PC-3 (cell line): ENCODE measurements around the gene B3GALT2. TPM values are rescaled to one million over a fixed set of nuclear protein-coding genes. Genes with fewer than 3 reads are reported as not detected.

Source experiments
- ATAC-seq: fragments of 200-7000 bp; cut with Tn5 transposase; 2 replicates; pipeline ENCODE4 v1.9.1; 2020; ENCODE audit warnings: mild to moderate bottlenecking, moderate library complexity
- BruUV-seq: library from RNA; stranded (reverse); fragments of 400-500 nt; replicated peaks from 2 replicates; lab custom pipeline; 2021; lab: Mats Ljungman, UMichigan
- CTCF ChIA-PET: fragments of 300-600 bp; sonication (Branson Sonifier 250); formaldehyde crosslinking; loops from one replicate; lab custom pipeline; 2022; ENCODE audit warnings: antibody characterized with exemption; lab: Charles Lee
- POLR2A ChIA-PET: fragments of 300-600 bp; sonication (Branson Sonifier 250); formaldehyde crosslinking; loops from one replicate; lab custom pipeline; 2022; ENCODE audit warnings: antibody characterized with exemption; ENCODE audit not compliant: unreplicated experiment; lab: Charles Lee
- DNase-seq: peaks from one replicate; pipeline ENCODE4 v3.0.0-alpha.2; 2015
- H2AFZ ChIP-seq: fragments of 300-600 bp; sonication (generic); 2 replicates; pipeline ENCODE4 v1.6.0; 2016; ENCODE audit warnings: antibody characterized with exemption, low read length
- H3F3A ChIP-seq: fragments of 300-600 bp; sonication (generic); one replicate; pipeline ENCODE4 v1.6.0; 2017; ENCODE audit warnings: antibody characterized with exemption, low read length, control low read depth, mild to moderate bottlenecking; ENCODE audit not compliant: unreplicated experiment
- H3K27ac ChIP-seq: fragments of 300-600 bp; sonication (generic); 2 replicates; pipeline ENCODE4 v1.5.1; 2016; ENCODE audit warnings: mild to moderate bottlenecking, low read length
- H3K27me3 ChIP-seq: fragments of 300-600 bp; sonication (generic); 2 replicates; pipeline ENCODE4 v1.6.1; 2016; ENCODE audit warnings: low read length, mixed read lengths
- H3K36me3 ChIP-seq: fragments of 300-600 bp; sonication (generic); 2 replicates; pipeline ENCODE4 v1.6.1; 2016; ENCODE audit warnings: low read depth, mixed run types, low read length, mixed read lengths
- H3K4me1 ChIP-seq: fragments of 300-600 bp; sonication (generic); 2 replicates; pipeline ENCODE4 v1.5.1; 2016; ENCODE audit warnings: low read length; ENCODE audit not compliant: insufficient read depth
- H3K4me2 ChIP-seq: fragments of 300-600 bp; sonication (generic); 2 replicates; pipeline ENCODE4 v1.6.0; 2016; ENCODE audit warnings: low read length
- H3K4me3 ChIP-seq: fragments of 300-600 bp; sonication (generic); 2 replicates; pipeline ENCODE4 v1.5.1; 2016; ENCODE audit warnings: mild to moderate bottlenecking, low read length, mixed read lengths
- H3K79me2 ChIP-seq: fragments of 300-600 bp; sonication (generic); 2 replicates; pipeline ENCODE4 v1.6.1; 2017; ENCODE audit warnings: low read length, mixed read lengths
- H3K9ac ChIP-seq: fragments of 300-600 bp; sonication (generic); 2 replicates; pipeline ENCODE4 v1.6.0; 2016; ENCODE audit warnings: mild to moderate bottlenecking, low read length
- H3K9me2 ChIP-seq: fragments of 300-600 bp; sonication (generic); replicated peaks from 2 replicates; pipeline ENCODE4 v1.6.1; 2016; ENCODE audit warnings: mixed run types, low read length, mixed read lengths
- H3K9me3 ChIP-seq: fragments of 300-600 bp; sonication (generic); 2 replicates; pipeline ENCODE4 v1.6.1; 2016; ENCODE audit warnings: low read length, mixed read lengths
- H4K20me1 ChIP-seq: fragments of 300-600 bp; sonication (generic); 2 replicates; pipeline ENCODE4 v1.6.1; 2016; ENCODE audit warnings: low read length, mixed read lengths
- CTCF ChIP-seq: fragments of 300-600 bp; sonication (generic); conservative IDR thresholded peaks from 2 replicates; pipeline ENCODE4 v1.5.1; 2017; ENCODE audit warnings: antibody characterized with exemption, low read depth, mild to moderate bottlenecking, low read length
- EZH2 ChIP-seq: fragments of 300-600 bp; sonication (generic); IDR thresholded peaks from one replicate; pipeline ENCODE4 v1.6.1; 2017; ENCODE audit warnings: antibody characterized with exemption, mild to moderate bottlenecking, low read length; ENCODE audit not compliant: unreplicated experiment
- EZH2phosphoT487 ChIP-seq: fragments of 300-600 bp; sonication (generic); IDR thresholded peaks from 2 replicates; pipeline ENCODE4 v1.6.1; 2018; ENCODE audit warnings: mild to moderate bottlenecking, antibody characterized with exemption, low read length, borderline replicate concordance
- intact Hi-C: fragments of 100-400 bp; cut with micrococcal nuclease; formaldehyde crosslinking; loops from 2 replicates; pipeline ENCODE4 v1.9.0; 2023
- total RNA-seq: library from RNA; depleted of rRNA; stranded (reverse); fragments of >200 nt; gene quantifications from 2 replicates; pipeline ENCODE4 v1.2.3, GENCODE V29; 2014

Gene B3GALT2
- total RNA-seq, 1 experiment from 2014 or later, result not detected

- POLR2A ChIA-PET, result no interaction called here
- intact Hi-C loops, result no loop called here
- Histone ChIP-seq H3F3A (no peaks in the 10 kb centered on the region), H3K27me3 (no peaks in the 10 kb centered on the region), H3K9me2 (no peaks in the 10 kb centered on the region), H3K79me2 (0 out of 2 replicates have a peak, but pooled peaks cover 4% of the 10 kb centered on the region), H3K9ac (no peak overlapping the region), H4K20me1 (no peaks in the 10 kb centered on the region), H3K4me3 (no peak overlapping the region), H2AFZ (no peak overlapping the region), H3K4me2 (no peak overlapping the region), H3K9me3 (no peaks in the 10 kb centered on the region), H3K4me1 (no peaks in the 10 kb centered on the region), H3K27ac (no peak overlapping the region), H3K36me3 (no peaks in the 10 kb centered on the region; the same call in 1 of the 2 replicates)
- CTCF ChIA-PET, result no interaction called here
- DNase-seq, result no peak
- no TSS peak for BruUV-seq
- no peak for TF ChIP-seq EZH2phosphoT487
- TF ChIP-seq EZH2, result no peak
- no peak for TF ChIP-seq CTCF
- ATAC-seq, result no peak
Measured at GRCh38 chr1:193221651-193222050, 35.2 kb upstream of the B3GALT2 start.

GRCh38 chr1:193219391-193219790, 33.0 kb upstream of the B3GALT2 start:
- Histone ChIP-seq H2AFZ (no peak overlapping the region), H3K4me1 (no peaks in the 10 kb centered on the region), H3K9me2 (no peaks in the 10 kb centered on the region), H3K9me3 (no peaks in the 10 kb centered on the region), H3K79me2 (no peaks in the 10 kb centered on the region), H3F3A (no peaks in the 10 kb centered on the region), H4K20me1 (no peaks in the 10 kb centered on the region), H3K36me3 (no peaks in the 10 kb centered on the region; the same call in 1 of the 2 replicates), H3K27me3 (no peaks in the 10 kb centered on the region), H3K4me2 (no peak overlapping the region), H3K4me3 (no peak overlapping the region), H3K9ac (no peak overlapping the region), H3K27ac (no peak overlapping the region)
- CTCF ChIA-PET, result no interaction called here
- TF ChIP-seq CTCF (no peak), EZH2phosphoT487 (no peak), EZH2 (no peak)
- BruUV-seq, result no TSS peak
- POLR2A ChIA-PET, result interaction anchor here (0.6 kb wide), 1 partner anchor 36 kb away, joined by 5 read pairs; no protein-coding TSS in a partner anchor
- intact Hi-C loops, result no loop called here
- ATAC-seq (no peak), DNase-seq (no peak)

- ChIA-PET CTCF (no interaction called here), POLR2A (no interaction called here)
- no peak for TF ChIP-seq CTCF
- TF ChIP-seq EZH2phosphoT487, result no peak
- TF ChIP-seq EZH2, result no peak
- DNase-seq (no peak), ATAC-seq (no peak)
- Histone ChIP-seq H3K27me3 (no peaks in the 10 kb centered on the region), H3K4me3 (no peak overlapping the region), H3K9me3 (no peaks in the 10 kb centered on the region), H3K27ac (no peak overlapping the region), H3K4me2 (no peak overlapping the region), H3K4me1 (peaks cover 10% of the 10 kb centered on the region), H2AFZ (no peak overlapping the region), H3K79me2 (no peaks in the 10 kb centered on the region), H3K36me3 (peaks cover 10% of the 10 kb centered on the region; the same call in 1 of the 2 replicates), H4K20me1 (no peaks in the 10 kb centered on the region), H3K9me2 (no peaks in the 10 kb centered on the region), H3K9ac (no peak overlapping the region), H3F3A (no peaks in the 10 kb centered on the region)
- intact Hi-C loops, result no loop called here
- no TSS peak for BruUV-seq
Measured at GRCh38 chr1:193216920-193217319, 30.5 kb upstream of the B3GALT2 start.
